CD4-positive, alpha-beta T cell treated with Interleukin-6 for 4 hours (primary cell): Measurements from ENCODE around the gene TMEM120B.

Experiments
- DNase-seq: peaks from one replicate; pipeline ENCODE4 v3.0.0-alpha.2; 2020; ENCODE audit warnings: mixed read lengths

Gene TMEM120B

GRCh38 chr12:121806009-121806545 lies 93.5 kb downstream of the TMEM120B start:
- DNase-seq = no peak

GRCh38 chr12:121806546-121807423 lies 94.2 kb downstream of the TMEM120B start:
- no peak for DNase-seq

- DNase-seq = no peak
These were observed 95.2 kb downstream of the TMEM120B start for GRCh38 chr12:121807642-121808347.

- no peak for DNase-seq
These were observed 96.1 kb downstream of the TMEM120B start for GRCh38 chr12:121808623-121809022.

- no peak for DNase-seq
These were observed 97.2 kb downstream of the TMEM120B start for GRCh38 chr12:121809712-121810116.

GRCh38 chr12:121810234-121810817 lies 97.8 kb downstream of the TMEM120B start:
- no peak for DNase-seq

GRCh38 chr12:121810833-121811433 lies 98.4 kb downstream of the TMEM120B start:
- no peak for DNase-seq

GRCh38 chr12:121811434-121812319 lies 99.1 kb downstream of the TMEM120B start:
- peak; percentile 73 for DNase-seq

GRCh38 chr12:121812320-121812871 lies 99.8 kb downstream of the TMEM120B start:
- DNase-seq = peak; percentile 46

- DNase-seq = peak; percentile 35
These were observed 100.7 kb downstream of the TMEM120B start for GRCh38 chr12:121812921-121813896.

GRCh38 chr12:121813951-121814350 lies 101.4 kb downstream of the TMEM120B start:
- no peak for DNase-seq

GRCh38 chr12:121814429-121815119 lies 102.0 kb downstream of the TMEM120B start:
- no peak for DNase-seq

GRCh38 chr12:121815263-121815662 lies 102.7 kb downstream of the TMEM120B start:
- DNase-seq = no peak

- DNase-seq = no peak
These were observed 104.5 kb downstream of the TMEM120B start for GRCh38 chr12:121816925-121817647.

GRCh38 chr12:121817648-121818043 lies 105.1 kb downstream of the TMEM120B start:
- DNase-seq = no peak

GRCh38 chr12:121819212-121819949 lies 106.8 kb downstream of the TMEM120B start:
- DNase-seq = no peak

GRCh38 chr12:121820056-121820455 lies 107.5 kb downstream of the TMEM120B start:
- DNase-seq = no peak
